ENCODE measurements around the gene MEMO1.
"Not testable (repeated sequence)": the region's sequence is repeated elsewhere in the genome, so short reads cannot be mapped to it uniquely, and the experiment has no call there.

MEMO1 gene

DNA sequence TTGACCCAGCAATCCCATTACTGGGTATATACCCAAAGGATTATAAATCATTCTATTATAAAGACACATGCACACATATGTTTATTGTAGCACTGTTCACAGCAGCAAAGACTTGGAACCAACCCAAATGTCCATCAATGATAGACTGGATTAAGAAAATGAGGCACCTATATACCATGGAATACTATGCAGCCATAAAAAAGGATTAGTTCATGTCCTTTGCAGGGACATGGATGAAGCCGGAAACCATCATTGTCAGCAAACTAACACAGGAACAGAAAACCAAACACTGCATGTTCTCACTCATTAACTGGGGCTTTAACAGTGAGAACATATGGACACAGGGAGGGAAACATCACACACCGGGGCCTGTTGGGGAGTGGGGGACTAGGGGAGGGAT, 110.7 kb downstream of the MEMO1 start:
- DNase-seq, result not testable (repeated sequence)

GRCh38 chr2:31898346-31898745, 112.5 kb downstream of the MEMO1 start:
- not testable (repeated sequence) for DNase-seq

- not testable (repeated sequence) for DNase-seq
These were observed 113.5 kb downstream of the MEMO1 start for GRCh38 chr2:31897340-31897739.

DNA sequence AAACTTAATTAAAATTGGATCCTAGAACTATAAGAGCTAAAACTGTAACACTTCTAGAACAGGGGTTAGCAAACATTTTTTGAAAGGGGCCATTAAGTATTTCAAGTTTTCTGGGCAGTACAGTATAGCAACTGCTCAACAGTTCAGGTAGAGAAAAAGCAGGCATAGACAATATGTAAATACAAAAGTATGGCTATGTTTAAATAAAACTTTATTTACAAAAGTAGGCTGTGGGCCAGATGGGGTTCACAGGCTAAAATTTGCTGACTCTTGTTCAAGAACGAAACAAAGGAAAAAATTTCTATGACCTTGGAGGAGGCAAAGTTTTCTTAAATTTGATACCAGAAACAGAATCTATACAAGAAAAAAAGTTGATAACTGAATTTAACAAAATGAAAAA, 114.5 kb downstream of the MEMO1 start:
- DNase-seq, result no peak

- no peak for DNase-seq
These were observed 116.2 kb downstream of the MEMO1 start for GRCh38 chr2:31894656-31895055.

DNA sequence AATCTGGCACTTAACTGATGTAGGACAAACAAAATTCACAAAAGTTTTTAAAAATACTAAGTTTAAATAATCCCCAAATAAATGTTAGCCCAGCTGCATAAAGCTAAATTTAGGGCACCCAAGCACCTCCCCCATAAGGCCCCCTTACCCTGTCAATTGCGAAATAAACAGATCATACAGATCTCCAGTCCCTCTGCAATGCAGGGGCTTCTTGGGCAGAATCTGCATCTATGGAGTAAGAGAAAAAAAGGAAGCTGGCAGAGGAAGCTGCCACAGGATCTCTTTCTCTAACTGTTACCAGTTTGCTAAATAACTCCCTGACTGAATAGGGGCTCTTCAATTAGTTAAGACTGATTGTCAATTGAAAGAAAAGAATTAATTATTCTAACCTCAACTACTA, 117.7 kb downstream of the MEMO1 start:
- no peak for DNase-seq

- no peak for DNase-seq
These were observed 121.8 kb downstream of the MEMO1 start for GRCh38 chr2:31889044-31889443.

DNA sequence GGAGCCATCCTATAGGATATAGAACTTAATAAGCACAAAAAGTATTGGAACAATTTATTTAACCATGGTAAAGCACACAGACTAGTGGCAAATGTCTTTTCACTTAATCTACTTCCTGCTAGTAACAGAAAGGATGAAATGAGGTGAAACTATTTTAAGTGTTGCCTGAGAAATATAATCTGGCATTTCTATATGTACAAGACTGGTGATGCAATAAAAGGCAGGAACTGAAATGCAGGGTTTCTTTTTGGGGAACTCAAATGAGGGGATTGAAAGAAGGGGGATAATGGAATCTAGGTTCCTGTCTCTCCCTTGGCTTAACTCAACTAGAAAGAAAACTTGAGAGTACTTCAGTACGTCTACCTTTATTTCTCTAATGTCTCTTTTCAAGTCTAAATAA, 122.3 kb downstream of the MEMO1 start:
- DNase-seq, result no peak

GRCh38 chr2:31886700-31887099, 124.1 kb downstream of the MEMO1 start:
- no peak for DNase-seq

DNA sequence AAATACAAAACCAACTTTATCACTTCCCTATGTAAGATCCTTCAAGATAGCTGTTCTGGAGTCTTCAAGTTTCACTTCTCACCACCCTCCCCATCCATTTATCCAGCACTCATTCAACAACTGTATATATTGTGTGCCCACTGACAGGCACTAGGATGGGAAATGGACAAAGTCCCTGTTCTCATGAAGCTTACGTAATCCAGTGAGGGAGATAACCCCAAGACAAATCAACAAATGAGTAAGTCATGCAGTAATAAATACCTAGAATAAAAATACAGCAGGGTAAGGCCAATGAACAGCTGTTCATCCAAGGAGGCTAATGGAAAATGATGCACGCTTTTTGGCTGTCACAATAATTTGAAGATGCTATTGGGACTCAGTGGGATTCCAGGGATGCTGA, 133.8 kb downstream of the MEMO1 start:
- no peak for DNase-seq

DNA sequence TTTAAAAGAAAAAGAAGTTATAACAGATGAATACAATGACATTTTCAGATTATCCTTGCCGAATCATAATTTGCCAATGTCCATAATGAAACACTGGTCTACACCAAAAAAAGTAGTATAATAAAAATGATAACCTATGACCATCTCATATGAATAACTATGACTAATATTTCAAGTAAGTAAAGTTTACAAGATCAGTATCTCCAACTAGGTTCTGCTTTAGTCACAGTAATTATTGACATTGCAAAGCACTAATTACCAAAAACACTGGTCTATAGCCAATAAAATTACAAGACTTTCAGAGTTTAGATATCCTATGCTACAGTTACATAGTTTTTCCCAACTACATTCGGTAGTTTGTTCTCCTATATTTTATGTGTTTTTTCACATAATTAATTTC, 136.7 kb downstream of the MEMO1 start:
- no peak for DNase-seq

- no peak for DNase-seq
These were observed 145.6 kb downstream of the MEMO1 start for GRCh38 chr2:31865215-31865614.

- DNase-seq, result no peak
These were observed 146.9 kb downstream of the MEMO1 start for GRCh38 chr2:31863867-31864266.

- not testable (repeated sequence) for DNase-seq
These were observed 147.7 kb downstream of the MEMO1 start for GRCh38 chr2:31863015-31863656.

GRCh38 chr2:31859959-31860358, 150.8 kb downstream of the MEMO1 start:
- DNase-seq, result no peak

DNA sequence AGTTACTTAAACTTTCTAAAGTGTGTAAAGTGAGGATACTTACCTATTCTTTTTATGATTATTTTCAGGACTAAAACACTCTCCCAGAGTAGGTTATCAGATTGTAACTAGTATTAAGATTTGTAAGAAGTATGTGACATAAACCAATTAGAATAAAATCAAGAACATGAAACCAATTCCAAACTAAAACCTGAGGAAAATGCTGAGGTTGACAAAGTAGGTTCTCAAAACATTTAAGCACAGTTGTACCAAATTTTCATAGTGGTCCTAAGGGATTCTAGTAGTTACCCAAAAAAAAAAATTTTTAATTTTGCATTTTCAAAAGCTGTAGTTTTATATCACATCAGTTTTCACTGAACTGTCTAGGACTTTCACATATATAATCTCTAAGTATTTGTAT, 157.3 kb downstream of the MEMO1 start:
- no peak for DNase-seq

- not testable (repeated sequence) for DNase-seq
These were observed 168.7 kb downstream of the MEMO1 start for GRCh38 chr2:31842150-31842549.

DNA sequence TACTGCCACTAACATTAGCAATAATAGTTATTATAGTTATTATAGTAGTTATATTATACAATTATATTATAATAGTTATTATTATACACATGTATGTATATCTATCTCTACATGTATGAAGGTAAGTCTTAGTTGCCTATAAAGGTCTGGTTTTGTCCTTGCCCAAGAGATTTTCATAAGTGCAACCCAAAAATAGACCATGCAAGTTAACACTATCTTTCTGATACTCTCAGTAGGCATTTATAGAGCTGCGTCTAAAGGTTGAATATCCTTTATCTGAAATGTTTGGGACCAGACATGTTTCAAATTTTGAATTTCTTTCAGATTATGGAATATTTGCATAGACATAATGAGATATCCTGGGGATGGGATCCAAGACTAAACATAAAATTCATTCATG, 175.4 kb downstream of the MEMO1 start:
- DNase-seq, result no peak

GRCh38 chr2:31832363-31832762, 178.4 kb downstream of the MEMO1 start:
- no peak for DNase-seq

DNA sequence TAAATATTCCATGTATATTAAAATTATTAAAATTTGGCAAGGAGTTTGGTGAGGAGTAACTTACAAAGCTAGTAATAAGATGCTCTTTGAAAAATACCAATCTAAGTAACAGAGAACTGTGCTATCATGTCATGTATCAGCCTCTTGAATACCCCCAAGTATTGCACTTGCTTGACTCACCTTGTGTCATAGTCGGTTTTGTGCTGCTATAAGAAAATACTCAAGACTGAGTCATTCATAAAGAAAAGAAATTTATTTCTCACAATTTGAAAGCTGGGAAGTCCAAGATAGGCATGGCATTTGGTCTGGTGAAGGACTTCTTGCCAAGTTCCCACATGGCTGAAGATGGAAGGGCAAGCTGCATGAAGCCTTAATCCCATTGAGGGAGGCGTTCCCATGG, 179.2 kb downstream of the MEMO1 start:
- no peak for DNase-seq

DNA sequence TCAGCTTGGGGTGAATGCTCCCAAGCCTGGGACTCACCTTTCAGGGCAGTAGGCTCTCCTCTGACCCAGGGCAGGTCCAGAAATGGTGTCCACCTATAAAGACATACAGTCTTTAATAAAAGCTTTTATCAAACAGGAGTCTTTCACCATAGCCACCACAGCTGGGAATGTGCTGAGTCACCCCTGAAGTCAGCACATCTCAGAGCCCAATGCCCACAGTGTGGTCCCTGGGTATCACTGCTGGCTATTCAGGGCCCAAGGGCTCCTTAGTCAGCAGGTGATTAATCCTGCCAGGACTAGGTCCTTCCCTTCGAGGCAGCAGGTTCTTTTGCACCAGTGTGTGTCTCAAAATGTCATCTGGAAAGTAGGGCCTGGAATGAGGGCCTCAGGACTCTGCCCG, 181.9 kb downstream of the MEMO1 start:
- DNase-seq, result no peak

DNA sequence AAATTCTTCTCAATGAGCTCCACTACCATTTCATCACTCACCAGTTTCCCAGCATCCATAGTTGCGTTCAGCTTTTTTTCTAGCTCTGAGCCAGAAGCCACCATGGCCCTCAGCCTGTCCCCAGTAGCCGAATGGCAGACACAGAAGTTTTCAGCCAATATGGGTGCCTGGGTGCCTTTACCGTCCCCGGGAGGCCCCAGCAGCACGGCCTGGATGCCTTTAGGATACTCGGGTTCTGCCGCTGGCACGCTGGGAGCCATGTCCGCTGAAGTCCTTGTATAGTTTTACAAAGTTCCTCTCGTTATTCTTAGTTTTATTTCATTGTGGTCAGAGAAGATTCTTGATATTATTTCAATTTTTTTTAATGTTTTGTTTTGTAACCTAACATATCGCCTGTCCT, 187.2 kb downstream of the MEMO1 start:
- DNase-seq, result no peak

GRCh38 chr2:31822587-31822986, 188.2 kb downstream of the MEMO1 start:
- no peak for DNase-seq
